ENCODE results near the gene EREG.

The EREG gene

GRCh38 chr4:74325886-74326285, 39.1 kb upstream of the EREG start:
- no peaks in the 10 kb centered on the region for H3K9me3 ChIP-seq (ENCODE audit: control insufficient read depth, low read length)
- H3K36me3 ChIP-seq (ENCODE audit: control insufficient read depth, insufficient read depth, low read length) = no peaks in the 10 kb centered on the region
- no peak overlapping the region for H3K4me3 ChIP-seq (ENCODE audit: insufficient read depth, low read depth, low read length, poor library complexity, severe bottlenecking)
- DNase-seq = no peak
- no peaks in the 10 kb centered on the region for H3K4me1 ChIP-seq (ENCODE audit: control insufficient read depth, insufficient read depth, low read length, poor library complexity, severe bottlenecking)
- H3K27ac ChIP-seq (ENCODE audit: insufficient read depth, low read length, poor library complexity, severe bottlenecking) = no peak overlapping the region
- no peaks in the 10 kb centered on the region for H3K27me3 ChIP-seq (replicated peaks; ENCODE audit: control insufficient read depth, insufficient read depth, low read length, poor library complexity, severe bottlenecking)

- no peak for DNase-seq
- no peaks in the 10 kb centered on the region for H3K36me3 ChIP-seq (ENCODE audit: control insufficient read depth, insufficient read depth, low read length)
- no peak overlapping the region for H3K27ac ChIP-seq (ENCODE audit: insufficient read depth, low read length, poor library complexity, severe bottlenecking)
These were observed 37.2 kb upstream of the EREG start for GRCh38 chr4:74327762-74328161.

GRCh38 chr4:74328501-74328900, 36.4 kb upstream of the EREG start:
- H3K27me3 ChIP-seq (replicated peaks; ENCODE audit: control insufficient read depth, insufficient read depth, low read length, poor library complexity, severe bottlenecking) = no peaks in the 10 kb centered on the region
- no peaks in the 10 kb centered on the region for H3K4me1 ChIP-seq (ENCODE audit: control insufficient read depth, insufficient read depth, low read length, poor library complexity, severe bottlenecking)
- DNase-seq = no peak
- H3K27ac ChIP-seq (ENCODE audit: insufficient read depth, low read length, poor library complexity, severe bottlenecking) = no peak overlapping the region
- no peaks in the 10 kb centered on the region for H3K36me3 ChIP-seq (ENCODE audit: control insufficient read depth, insufficient read depth, low read length)
- H3K4me3 ChIP-seq (ENCODE audit: insufficient read depth, low read depth, low read length, poor library complexity, severe bottlenecking) = no peak overlapping the region
- no peaks in the 10 kb centered on the region for H3K9me3 ChIP-seq (ENCODE audit: control insufficient read depth, low read length)

More at GRCh38 chr4:74327762-74328161, 37.2 kb upstream of the EREG start:
- Histone ChIP-seq H3K27me3 (replicated peaks; ENCODE audit: control insufficient read depth, insufficient read depth, low read length, poor library complexity, severe bottlenecking) (no peaks in the 10 kb centered on the region), H3K4me1 (ENCODE audit: control insufficient read depth, insufficient read depth, low read length, poor library complexity, severe bottlenecking) (no peaks in the 10 kb centered on the region), H3K9me3 (ENCODE audit: control insufficient read depth, low read length) (no peaks in the 10 kb centered on the region), H3K4me3 (ENCODE audit: insufficient read depth, low read depth, low read length, poor library complexity, severe bottlenecking) (no peak overlapping the region)

- Histone ChIP-seq H3K4me3 (ENCODE audit: insufficient read depth, low read depth, low read length, poor library complexity, severe bottlenecking) (no peak overlapping the region), H3K4me1 (ENCODE audit: control insufficient read depth, insufficient read depth, low read length, poor library complexity, severe bottlenecking) (no peaks in the 10 kb centered on the region), H3K36me3 (ENCODE audit: control insufficient read depth, insufficient read depth, low read length) (no peaks in the 10 kb centered on the region), H3K9me3 (ENCODE audit: control insufficient read depth, low read length) (no peaks in the 10 kb centered on the region), H3K27me3 (replicated peaks; ENCODE audit: control insufficient read depth, insufficient read depth, low read length, poor library complexity, severe bottlenecking) (no peaks in the 10 kb centered on the region), H3K27ac (ENCODE audit: insufficient read depth, low read length, poor library complexity, severe bottlenecking) (no peak overlapping the region)
- no peak for DNase-seq
These were observed 35.6 kb upstream of the EREG start for GRCh38 chr4:74329307-74329706.

- Histone ChIP-seq H3K4me3 (ENCODE audit: insufficient read depth, low read depth, low read length, poor library complexity, severe bottlenecking) (no peak overlapping the region), H3K27ac (ENCODE audit: insufficient read depth, low read length, poor library complexity, severe bottlenecking) (no peak overlapping the region), H3K4me1 (ENCODE audit: control insufficient read depth, insufficient read depth, low read length, poor library complexity, severe bottlenecking) (no peaks in the 10 kb centered on the region), H3K9me3 (ENCODE audit: control insufficient read depth, low read length) (no peaks in the 10 kb centered on the region), H3K36me3 (ENCODE audit: control insufficient read depth, insufficient read depth, low read length) (no peaks in the 10 kb centered on the region), H3K27me3 (replicated peaks; ENCODE audit: control insufficient read depth, insufficient read depth, low read length, poor library complexity, severe bottlenecking) (no peaks in the 10 kb centered on the region)
- DNase-seq = no peak
These were observed 34.6 kb upstream of the EREG start for GRCh38 chr4:74330295-74330750.

GRCh38 chr4:74331252-74331651, 33.7 kb upstream of the EREG start:
- Histone ChIP-seq H3K9me3 (ENCODE audit: control insufficient read depth, low read length) (no peaks in the 10 kb centered on the region), H3K27ac (ENCODE audit: insufficient read depth, low read length, poor library complexity, severe bottlenecking) (no peak overlapping the region), H3K4me1 (ENCODE audit: control insufficient read depth, insufficient read depth, low read length, poor library complexity, severe bottlenecking) (no peaks in the 10 kb centered on the region), H3K27me3 (replicated peaks; ENCODE audit: control insufficient read depth, insufficient read depth, low read length, poor library complexity, severe bottlenecking) (no peaks in the 10 kb centered on the region), H3K4me3 (ENCODE audit: insufficient read depth, low read depth, low read length, poor library complexity, severe bottlenecking) (no peak overlapping the region), H3K36me3 (ENCODE audit: control insufficient read depth, insufficient read depth, low read length) (no peaks in the 10 kb centered on the region)
- no peak for DNase-seq

- DNase-seq = no peak
- Histone ChIP-seq H3K36me3 (ENCODE audit: control insufficient read depth, insufficient read depth, low read length) (no peaks in the 10 kb centered on the region), H3K4me1 (ENCODE audit: control insufficient read depth, insufficient read depth, low read length, poor library complexity, severe bottlenecking) (no peaks in the 10 kb centered on the region)
These were observed 33.0 kb upstream of the EREG start for GRCh38 chr4:74331944-74332343.

GRCh38 chr4:74334636-74335035, 30.3 kb upstream of the EREG start:
- no peak overlapping the region for H3K4me3 ChIP-seq (ENCODE audit: insufficient read depth, low read depth, low read length, poor library complexity, severe bottlenecking)
- no peaks in the 10 kb centered on the region for H3K9me3 ChIP-seq (ENCODE audit: control insufficient read depth, low read length)
- H3K27ac ChIP-seq (ENCODE audit: insufficient read depth, low read length, poor library complexity, severe bottlenecking) = no peak overlapping the region
- no peaks in the 10 kb centered on the region for H3K4me1 ChIP-seq (ENCODE audit: control insufficient read depth, insufficient read depth, low read length, poor library complexity, severe bottlenecking)
- H3K36me3 ChIP-seq (ENCODE audit: control insufficient read depth, insufficient read depth, low read length) = no peaks in the 10 kb centered on the region
- DNase-seq = no peak
- H3K27me3 ChIP-seq (replicated peaks; ENCODE audit: control insufficient read depth, insufficient read depth, low read length, poor library complexity, severe bottlenecking) = no peaks in the 10 kb centered on the region

More at GRCh38 chr4:74331944-74332343, 33.0 kb upstream of the EREG start:
- H3K9me3 ChIP-seq (ENCODE audit: control insufficient read depth, low read length) = no peaks in the 10 kb centered on the region
- H3K27ac ChIP-seq (ENCODE audit: insufficient read depth, low read length, poor library complexity, severe bottlenecking) = no peak overlapping the region
- no peak overlapping the region for H3K4me3 ChIP-seq (ENCODE audit: insufficient read depth, low read depth, low read length, poor library complexity, severe bottlenecking)
- H3K27me3 ChIP-seq (replicated peaks; ENCODE audit: control insufficient read depth, insufficient read depth, low read length, poor library complexity, severe bottlenecking) = no peaks in the 10 kb centered on the region

- no peaks in the 10 kb centered on the region for H3K36me3 ChIP-seq (ENCODE audit: control insufficient read depth, insufficient read depth, low read length)
- H3K9me3 ChIP-seq (ENCODE audit: control insufficient read depth, low read length) = no peaks in the 10 kb centered on the region
- no peaks in the 10 kb centered on the region for H3K27me3 ChIP-seq (replicated peaks; ENCODE audit: control insufficient read depth, insufficient read depth, low read length, poor library complexity, severe bottlenecking)
- H3K27ac ChIP-seq (ENCODE audit: insufficient read depth, low read length, poor library complexity, severe bottlenecking) = no peak overlapping the region
- no peak for DNase-seq
- no peak overlapping the region for H3K4me3 ChIP-seq (ENCODE audit: insufficient read depth, low read depth, low read length, poor library complexity, severe bottlenecking)
- H3K4me1 ChIP-seq (ENCODE audit: control insufficient read depth, insufficient read depth, low read length, poor library complexity, severe bottlenecking) = no peaks in the 10 kb centered on the region
These were observed 29.5 kb upstream of the EREG start for GRCh38 chr4:74335341-74336021.

GRCh38 chr4:74338792-74339333, 26.1 kb upstream of the EREG start:
- Histone ChIP-seq H3K4me1 (ENCODE audit: control insufficient read depth, insufficient read depth, low read length, poor library complexity, severe bottlenecking) (no peaks in the 10 kb centered on the region), H3K9me3 (ENCODE audit: control insufficient read depth, low read length) (no peaks in the 10 kb centered on the region), H3K4me3 (ENCODE audit: insufficient read depth, low read depth, low read length, poor library complexity, severe bottlenecking) (no peak overlapping the region), H3K36me3 (ENCODE audit: control insufficient read depth, insufficient read depth, low read length) (no peaks in the 10 kb centered on the region), H3K27me3 (replicated peaks; ENCODE audit: control insufficient read depth, insufficient read depth, low read length, poor library complexity, severe bottlenecking) (no peaks in the 10 kb centered on the region), H3K27ac (ENCODE audit: insufficient read depth, low read length, poor library complexity, severe bottlenecking) (no peak overlapping the region)
- no peak for DNase-seq
